ENCODE results near the gene ANKK1. TPM values are rescaled to one million over a fixed set of nuclear protein-coding genes. Genes with fewer than 3 reads are reported as not detected.

ANKK1 gene
- total and polyA plus RNA-seq, 2 of the 8 experiments (the other 6 are each of a cell fraction or from before 2014, with no cell fraction given), result 0.11 TPM; not detected in 1

DNA sequence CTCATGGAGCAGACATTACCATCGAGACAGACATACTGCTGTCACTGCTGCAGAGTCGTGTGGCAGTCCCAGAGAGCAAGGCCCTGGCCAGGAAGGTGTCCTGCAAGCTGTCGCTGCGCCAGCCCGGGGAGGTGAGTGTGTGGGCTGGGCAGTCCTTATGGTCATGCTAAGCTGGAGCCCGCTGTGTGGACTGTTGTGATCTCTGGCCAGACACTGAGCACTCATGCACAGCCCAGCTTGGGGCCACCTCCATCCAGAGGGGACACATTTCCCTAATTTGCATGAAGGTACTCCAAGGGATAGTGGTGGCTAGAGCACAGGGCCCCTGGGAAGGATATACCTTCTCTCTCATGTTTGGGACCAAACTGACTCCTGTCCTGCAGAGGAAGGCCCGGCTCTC lies 9.6 kb downstream of the ANKK1 start (continued):
- TF ChIP-seq, protein P1, sequence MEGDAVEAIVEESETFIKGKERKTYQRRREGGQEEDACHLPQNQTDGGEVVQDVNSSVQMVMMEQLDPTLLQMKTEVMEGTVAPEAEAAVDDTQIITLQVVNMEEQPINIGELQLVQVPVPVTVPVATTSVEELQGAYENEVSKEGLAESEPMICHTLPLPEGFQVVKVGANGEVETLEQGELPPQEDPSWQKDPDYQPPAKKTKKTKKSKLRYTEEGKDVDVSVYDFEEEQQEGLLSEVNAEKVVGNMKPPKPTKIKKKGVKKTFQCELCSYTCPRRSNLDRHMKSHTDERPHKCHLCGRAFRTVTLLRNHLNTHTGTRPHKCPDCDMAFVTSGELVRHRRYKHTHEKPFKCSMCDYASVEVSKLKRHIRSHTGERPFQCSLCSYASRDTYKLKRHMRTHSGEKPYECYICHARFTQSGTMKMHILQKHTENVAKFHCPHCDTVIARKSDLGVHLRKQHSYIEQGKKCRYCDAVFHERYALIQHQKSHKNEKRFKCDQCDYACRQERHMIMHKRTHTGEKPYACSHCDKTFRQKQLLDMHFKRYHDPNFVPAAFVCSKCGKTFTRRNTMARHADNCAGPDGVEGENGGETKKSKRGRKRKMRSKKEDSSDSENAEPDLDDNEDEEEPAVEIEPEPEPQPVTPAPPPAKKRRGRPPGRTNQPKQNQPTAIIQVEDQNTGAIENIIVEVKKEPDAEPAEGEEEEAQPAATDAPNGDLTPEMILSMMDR (IDR thresholded peaks at IDR 0.05; ENCODE audit: control extremely low read depth in 1 of 3, insufficient read depth in 1 of 3, low read depth in 1 of 3, low read length in 3 of 3), result no peak
- TF ChIP-seq JUN (IDR thresholded peaks at IDR 0.05; ENCODE audit: low read depth, low read length), result no peak
- TF ChIP-seq RFX5 (IDR thresholded peaks at IDR 0.05; ENCODE audit: borderline replicate concordance, low read depth, low read length), result no peak
- no peak for TF ChIP-seq EP300 (IDR thresholded peaks at IDR 0.05; ENCODE audit: borderline replicate concordance in 1 of 2, low read depth in 2 of 2, low read length in 2 of 2)
- TF ChIP-seq TBP (IDR thresholded peaks at IDR 0.05; ENCODE audit: low read depth, low read length), result no peak
- TF ChIP-seq JUND (IDR thresholded peaks at IDR 0.05; ENCODE audit: low read length), result no peak
